ENCODE data around the gene GAS2L2. TPM values are rescaled to one million over a fixed set of nuclear protein-coding genes. Genes with fewer than 3 reads are reported as not detected.

The GAS2L2 gene
- total and polyA plus RNA-seq, 2 of the 8 experiments (the other 6 are each of a cell fraction or from before 2014, with no cell fraction given) = 0.09 to 0.13 TPM

GRCh38 chr17:35791681-35792350 is 38.8 kb upstream of the GAS2L2 start (continued):
- TF ChIP-seq RAD21 (IDR thresholded peaks at IDR 0.05 in 1 of 2, conservative IDR thresholded peaks at IDR 0.05 in 1 of 2; ENCODE audit: low read depth in 2 of 2, low read length in 2 of 2) = no peak
- no peak for TF ChIP-seq CBX5 (IDR thresholded peaks at IDR 0.05; ENCODE audit: low read depth, low read length)
- TF ChIP-seq SRF (IDR thresholded peaks at IDR 0.05; ENCODE audit: low read depth, low read length) = no peak
- no peak for TF ChIP-seq POU5F1 (IDR thresholded peaks at IDR 0.05; ENCODE audit: low read depth, low read length)
- no peak for TF ChIP-seq JUND (IDR thresholded peaks at IDR 0.05; ENCODE audit: low read length)
- TF ChIP-seq CREB1 (IDR thresholded peaks at IDR 0.05) = no peak
- no peak for TF ChIP-seq SIRT6 (IDR thresholded peaks at IDR 0.05; ENCODE audit: low read length)
- TF ChIP-seq ATF3 (IDR thresholded peaks at IDR 0.05; ENCODE audit: insufficient read depth, low read depth, low read length) = no peak
- no peak for TF ChIP-seq RNF2 (IDR thresholded peaks at IDR 0.05; ENCODE audit: borderline replicate concordance, low read depth, low read length, missing control alignments, poor library complexity, severe bottlenecking)
